IPS-18a (cell line): ENCODE data around the gene XIAP.
"Not testable (repeated sequence)": the region's sequence is repeated elsewhere in the genome, so short reads cannot be mapped to it uniquely, and the experiment has no call there.

Experiments used
- H3K27ac ChIP-seq: one replicate; pipeline ENCODE4 v1.5.1; 2013; ENCODE audit warnings: low read length
- H3K27me3 ChIP-seq: one replicate; pipeline ENCODE4 v1.6.1; 2013; ENCODE audit warnings: mild to moderate bottlenecking, low read length; ENCODE audit not compliant: control insufficient read depth, insufficient read depth
- H3K36me3 ChIP-seq: one replicate; pipeline ENCODE4 v1.6.1; 2013; ENCODE audit warnings: low read depth, low read length; ENCODE audit not compliant: control insufficient read depth
- H3K4me1 ChIP-seq: one replicate; pipeline ENCODE4 v1.6.1; 2013; ENCODE audit warnings: low read depth, low read length; ENCODE audit not compliant: control insufficient read depth
- H3K4me3 ChIP-seq: one replicate; pipeline ENCODE4 v1.5.1; 2013; ENCODE audit warnings: low read length
- H3K9ac ChIP-seq: one replicate; pipeline ENCODE4 v1.6.1; 2013; ENCODE audit warnings: mild to moderate bottlenecking, low read length, moderate library complexity
- H3K9me3 ChIP-seq: one replicate; pipeline ENCODE4 v1.6.1; 2013; ENCODE audit warnings: low read depth, low read length; ENCODE audit not compliant: control insufficient read depth

The XIAP gene

DNA sequence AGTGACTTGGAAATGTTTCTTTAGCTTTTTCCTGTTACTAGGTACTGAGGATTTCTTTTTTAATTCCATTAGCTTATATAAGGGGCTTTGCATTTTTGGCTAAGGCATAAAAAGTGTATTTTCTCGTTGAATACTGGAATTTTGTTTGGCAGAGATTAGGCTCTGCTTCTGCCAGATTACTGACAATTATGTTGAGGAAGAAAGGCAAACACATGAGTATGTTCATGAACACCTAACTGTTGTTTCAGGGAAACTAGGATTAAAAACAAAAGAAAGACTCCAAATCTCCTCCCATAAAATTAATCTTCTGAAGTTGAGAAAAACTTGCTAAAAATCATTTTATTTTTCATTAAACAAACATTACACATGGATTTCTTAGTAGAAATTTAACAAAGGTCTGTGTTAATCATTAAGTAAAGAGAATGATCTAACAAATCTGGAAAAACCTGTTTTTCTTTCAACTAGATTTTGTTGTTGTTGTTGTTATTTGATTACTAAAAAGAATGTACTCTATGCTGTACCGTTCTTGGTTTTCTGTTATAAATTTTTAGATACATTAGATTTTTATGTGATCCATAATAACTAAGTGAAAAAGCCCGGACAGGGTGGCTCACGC is 58.4 kb downstream of the XIAP start:
- no peaks in the 10 kb centered on the region for H3K27me3 ChIP-seq
- H3K4me1 ChIP-seq, result no peaks in the 10 kb centered on the region
- no peaks in the 10 kb centered on the region for H3K36me3 ChIP-seq
- no peak overlapping the region for H3K9ac ChIP-seq
- H3K9me3 ChIP-seq, result peaks cover 7% of the 10 kb centered on the region
- no peak overlapping the region for H3K4me3 ChIP-seq
- H3K27ac ChIP-seq, result no peak overlapping the region

- no peaks in the 10 kb centered on the region for H3K4me1 ChIP-seq
- no peaks in the 10 kb centered on the region for H3K27me3 ChIP-seq
- no peaks in the 10 kb centered on the region for H3K36me3 ChIP-seq
- H3K9me3 ChIP-seq, result peaks cover 13% of the 10 kb centered on the region
- no peak overlapping the region for H3K4me3 ChIP-seq
- no peak overlapping the region for H3K9ac ChIP-seq
- H3K27ac ChIP-seq, result no peak overlapping the region
Observed at GRCh38 chrX:123920105-123920785, 60.4 kb downstream of the XIAP start.

DNA sequence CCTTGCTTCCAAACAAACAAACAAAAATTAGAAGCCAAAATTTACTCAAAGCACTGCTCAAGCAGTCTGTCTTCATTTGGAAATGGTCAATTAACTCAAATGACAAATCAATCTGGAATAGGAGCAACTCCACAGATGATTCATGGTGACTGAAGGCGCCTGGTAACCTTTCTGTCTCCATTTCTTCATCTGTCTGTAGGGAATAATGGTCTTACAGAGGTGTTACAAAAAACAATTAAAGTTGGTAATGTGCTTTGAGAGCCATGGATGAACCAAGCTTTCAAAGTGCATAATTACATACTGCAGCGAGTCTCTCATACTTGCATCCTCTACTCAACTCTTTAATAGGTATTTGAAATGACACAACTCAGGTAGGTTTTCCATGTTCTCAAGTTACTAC is 63.4 kb downstream of the XIAP start:
- Histone ChIP-seq H3K36me3 (no peaks in the 10 kb centered on the region), H3K27ac (no peak overlapping the region), H3K27me3 (no peaks in the 10 kb centered on the region), H3K4me1 (no peaks in the 10 kb centered on the region), H3K9me3 (peaks cover 13% of the 10 kb centered on the region), H3K9ac (no peak overlapping the region), H3K4me3 (no peak overlapping the region)

GRCh38 chrX:123924186-123924585 is 64.3 kb downstream of the XIAP start:
- H3K4me3 ChIP-seq, result no peak overlapping the region
- no peaks in the 10 kb centered on the region for H3K27me3 ChIP-seq
- no peak overlapping the region for H3K9ac ChIP-seq
- H3K4me1 ChIP-seq, result no peaks in the 10 kb centered on the region
- H3K27ac ChIP-seq, result no peak overlapping the region
- peaks cover 13% of the 10 kb centered on the region for H3K9me3 ChIP-seq
- no peaks in the 10 kb centered on the region for H3K36me3 ChIP-seq

DNA sequence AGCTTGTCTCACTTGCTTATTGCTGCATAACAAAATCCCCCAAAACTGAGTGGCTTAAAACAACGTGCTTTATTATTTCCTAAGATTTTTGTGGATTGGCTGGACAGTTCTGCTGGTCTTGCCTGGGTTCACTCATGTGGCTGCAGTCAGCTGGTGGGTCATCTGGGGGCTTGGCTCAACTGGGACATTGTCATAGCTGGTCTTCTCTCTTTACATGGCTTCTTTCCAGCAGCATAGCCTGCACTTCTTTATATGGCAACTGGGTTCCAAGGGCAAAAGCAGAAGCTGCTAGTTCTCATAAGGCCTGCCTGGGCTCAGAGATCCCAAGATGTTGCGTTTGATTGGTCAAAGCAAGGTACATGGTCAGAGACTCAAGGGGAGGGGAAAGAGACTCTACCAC is 68.0 kb downstream of the XIAP start:
- no peaks in the 10 kb centered on the region for H3K4me1 ChIP-seq
- no peaks in the 10 kb centered on the region for H3K36me3 ChIP-seq
- H3K27ac ChIP-seq, result no peak overlapping the region
- H3K27me3 ChIP-seq, result no peaks in the 10 kb centered on the region
- no peak overlapping the region for H3K4me3 ChIP-seq
- peaks cover 13% of the 10 kb centered on the region for H3K9me3 ChIP-seq
- no peak overlapping the region for H3K9ac ChIP-seq

- H3K9ac ChIP-seq, H3K27ac ChIP-seq, H3K4me1 ChIP-seq, H3K36me3 ChIP-seq, H3K9me3 ChIP-seq, H3K27me3 ChIP-seq, H3K4me3 ChIP-seq: not testable (repeated sequence)
Observed at GRCh38 chrX:123932055-123932454, 72.2 kb downstream of the XIAP start.

DNA sequence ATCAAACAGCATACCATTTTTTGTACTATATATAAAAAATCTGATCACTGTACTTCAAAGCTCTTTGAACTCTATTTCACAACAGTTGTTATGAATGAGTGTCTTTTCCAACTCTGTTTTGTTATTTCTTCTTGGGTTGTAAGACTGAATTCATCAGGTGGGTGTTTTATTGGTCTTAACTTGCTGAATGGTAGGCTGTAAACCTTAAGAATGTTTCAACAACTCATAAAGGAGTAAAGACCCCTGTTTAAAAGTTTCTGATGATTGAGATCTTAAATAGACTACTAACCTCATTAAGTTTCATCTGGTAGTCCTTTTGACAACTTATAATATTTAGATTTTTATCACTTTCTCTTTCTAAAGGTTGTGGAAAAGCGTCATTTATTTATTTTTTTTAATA is 83.2 kb downstream of the XIAP start:
- Histone ChIP-seq H3K36me3 (no peaks in the 10 kb centered on the region), H3K4me3 (no peak overlapping the region), H3K27me3 (no peaks in the 10 kb centered on the region), H3K9me3 (peaks cover 10% of the 10 kb centered on the region), H3K4me1 (no peaks in the 10 kb centered on the region), H3K9ac (no peak overlapping the region), H3K27ac (no peak overlapping the region)

DNA sequence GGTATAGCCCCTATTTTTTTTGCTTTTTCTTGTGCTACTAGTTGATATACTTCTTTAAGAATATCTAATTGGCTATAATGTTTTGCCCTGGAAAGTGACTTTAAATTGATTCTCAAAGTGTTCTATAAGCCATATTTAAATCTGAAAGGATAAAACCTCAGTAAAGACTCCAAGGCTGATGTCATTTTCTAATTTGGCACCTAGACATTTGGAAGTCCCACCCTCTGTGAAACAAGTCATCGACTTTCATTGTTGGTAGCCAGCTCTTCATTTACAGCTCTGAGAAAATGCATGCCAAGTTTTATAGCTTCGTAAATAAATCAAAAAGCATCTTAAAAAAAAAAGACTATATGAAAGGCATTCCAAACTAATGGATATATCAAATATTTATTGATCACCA is 83.6 kb downstream of the XIAP start:
- no peaks in the 10 kb centered on the region for H3K27me3 ChIP-seq
- H3K4me3 ChIP-seq, result no peak overlapping the region
- no peak overlapping the region for H3K9ac ChIP-seq
- no peaks in the 10 kb centered on the region for H3K36me3 ChIP-seq
- no peak overlapping the region for H3K27ac ChIP-seq
- no peaks in the 10 kb centered on the region for H3K4me1 ChIP-seq
- peaks cover 10% of the 10 kb centered on the region for H3K9me3 ChIP-seq

DNA sequence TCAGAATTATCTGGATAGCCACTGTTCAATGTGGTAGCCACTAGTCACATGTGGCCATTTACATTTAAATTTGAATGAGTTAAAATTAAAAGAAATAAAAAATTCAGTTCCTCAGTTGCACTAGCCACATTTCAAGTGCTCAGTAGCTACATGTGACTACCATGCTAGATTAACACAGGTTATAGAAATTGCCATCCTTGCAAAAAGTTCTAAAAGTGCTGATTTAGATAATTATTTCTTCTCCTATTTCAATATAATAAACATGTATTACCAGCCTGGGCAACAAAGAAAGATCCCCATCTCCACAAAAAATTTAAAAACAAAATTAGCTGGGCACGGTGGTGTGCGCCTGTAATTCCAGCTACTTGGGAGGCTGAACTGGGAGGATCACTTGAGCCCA is 90.0 kb downstream of the XIAP start:
- peaks cover 10% of the 10 kb centered on the region for H3K9me3 ChIP-seq
- H3K9ac ChIP-seq, result no peak overlapping the region
- no peak overlapping the region for H3K27ac ChIP-seq
- no peaks in the 10 kb centered on the region for H3K27me3 ChIP-seq
- H3K4me3 ChIP-seq, result no peak overlapping the region
- no peaks in the 10 kb centered on the region for H3K36me3 ChIP-seq
- H3K4me1 ChIP-seq, result no peaks in the 10 kb centered on the region

DNA sequence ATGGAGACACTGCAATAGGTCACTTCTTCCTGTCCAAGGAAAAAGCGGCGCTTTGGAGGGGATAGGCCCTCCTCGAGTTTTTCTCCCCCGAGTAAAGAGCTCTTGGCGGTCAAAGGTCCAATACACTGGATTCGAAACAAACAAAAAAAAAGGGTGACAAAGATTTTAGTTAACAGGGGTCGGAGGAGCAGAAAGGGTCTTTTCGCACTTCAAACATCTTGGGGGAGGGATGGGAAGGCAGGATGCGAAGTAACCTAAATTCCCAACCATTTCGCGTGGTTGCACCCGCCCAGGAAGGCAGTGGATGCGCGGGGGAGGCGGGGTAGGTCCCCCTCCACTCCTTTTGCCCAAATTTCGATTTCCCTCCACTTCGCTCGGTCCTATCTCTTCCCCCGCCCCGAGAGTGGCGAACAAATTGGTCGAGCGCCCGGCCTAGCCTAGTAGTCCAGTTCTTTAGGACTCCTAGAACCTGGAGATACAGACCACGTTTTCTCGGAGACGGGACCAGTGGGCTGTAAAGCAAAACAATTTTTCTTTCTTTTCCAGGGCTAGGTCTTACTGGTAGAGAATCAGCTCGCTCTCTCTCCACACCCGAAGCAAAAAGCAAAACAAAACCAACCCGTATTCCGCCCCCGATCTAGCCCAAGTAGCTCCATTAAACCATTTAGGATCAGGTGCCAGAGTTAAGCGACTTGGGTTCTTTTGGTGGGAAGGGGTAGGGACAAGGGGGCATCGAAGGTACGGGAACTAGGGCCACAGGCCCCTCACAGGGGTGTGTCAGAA is 99.6 kb downstream of the XIAP start:
- H3K27ac ChIP-seq, result no peak overlapping the region

GRCh38 chrX:123960956-123961267 is 101.1 kb downstream of the XIAP start:
- Histone ChIP-seq H3K27ac (peak overlapping the region; percentile 89), H3K27me3 (no peaks in the 10 kb centered on the region), H3K4me1 (peaks cover 8% of the 10 kb centered on the region), H3K4me3 (peak overlapping the region; percentile 94), H3K36me3 (no peaks in the 10 kb centered on the region), H3K9me3 (peaks cover 14% of the 10 kb centered on the region), H3K9ac (peak overlapping the region; percentile 96)

More for the DNA sequence above, 99.6 kb downstream of the XIAP start:
- Histone ChIP-seq H3K4me3 (peak overlapping the region; percentile 84), H3K36me3 (no peaks in the 10 kb centered on the region), H3K9ac (peak overlapping the region; percentile 75), H3K4me1 (peaks cover 5% of the 10 kb centered on the region), H3K27me3 (no peaks in the 10 kb centered on the region), H3K9me3 (peaks cover 14% of the 10 kb centered on the region)
